K562 (cell line): ENCODE results near the gene FBXW11. TPM values are rescaled to one million over a fixed set of nuclear protein-coding genes. Genes with fewer than 3 reads are reported as not detected.

Experiments
- ATAC-seq: fragments of 200-7000 bp; cut with Tn5 transposase; 3 replicates; pipeline ENCODE4 v1.9.1; 2020; ENCODE audit warnings: moderate library complexity
- BruUV-seq: library from RNA; stranded (reverse); fragments of 400-500 nt; replicated peaks from 2 replicates; lab custom pipeline; 2021; lab: Mats Ljungman, UMichigan
- CTCF ChIA-PET: fragments of 300-600 bp; formaldehyde crosslinking; extraction: SDS; loops from one replicate; lab custom pipeline; 2021; ENCODE audit warnings: low intra/inter-chr PET ratio; lab: Yijun Ruan, JAX
- POLR2A ChIA-PET: fragments of 300-600, 350-650 bp; sonication (Branson Sonifier 250); formaldehyde crosslinking; extraction: SDS; loops from one replicate; lab custom pipeline; 2021; ENCODE audit warnings: antibody characterized with exemption, inconsistent platforms; lab: Yijun Ruan, JAX
- DNase-seq, 4 experiments: peaks; one replicate each; pipeline versions ENCODE4 v3.0.0 to v3.0.0-alpha.2; 2011 to 2018; ENCODE audit warnings: low spot score in 3 of 4, mixed read lengths in 3 of 4; ENCODE audit errors: extremely low read depth in 1 of 4
- FAIRE-seq: peaks from 2 replicates; lab custom pipeline; 2011; peaks lifted over from hg19 to GRCh38; lab: Jason Lieb, UNC
- H2AFZ ChIP-seq: 2 replicates; pipeline ENCODE4 v1.6.0; 2011; ENCODE audit warnings: low read depth, low read length, control low read depth, inconsistent platforms
- H3K27ac ChIP-seq: fragments of 200-600 bp; 3 replicates; pipeline ENCODE4 v1.8.0; 2011; ENCODE audit warnings: low read depth, mild to moderate bottlenecking, control low read depth, inconsistent platforms, low read length, moderate library complexity, mixed read lengths; ENCODE audit errors: extremely low read depth
- H3K27me3 ChIP-seq, 2 experiments: fragments of 300-600 bp in 1 of 2; 2 replicates in 1 of 2; 3 replicates in 1 of 2; pipeline versions ENCODE4 v1.6.0 to v1.8.0; 2011; ENCODE audit warnings: inconsistent platforms in 2 of 2, low read length in 2 of 2, mild to moderate bottlenecking in 1 of 2, mixed read lengths in 1 of 2, moderate library complexity in 1 of 2; ENCODE audit not compliant: control insufficient read depth in 2 of 2, insufficient read depth in 2 of 2
- H3K36me3 ChIP-seq: fragments of 300-600 bp; 3 replicates; pipeline ENCODE4 v1.8.0; 2011; ENCODE audit warnings: mild to moderate bottlenecking, low read length, inconsistent platforms; ENCODE audit not compliant: control insufficient read depth, insufficient read depth
- H3K4me1 ChIP-seq, 2 experiments: fragments of 200-600 bp in 1 of 2; replicated peaks in 1 of 2; 2 replicates in 1 of 2; 3 replicates in 1 of 2; pipeline versions ENCODE4 v1.5.1 to v1.8.0; 2011; ENCODE audit warnings: inconsistent platforms in 2 of 2, low read length in 2 of 2, mild to moderate bottlenecking in 1 of 2, mixed read lengths in 1 of 2, moderate library complexity in 1 of 2; ENCODE audit not compliant: control insufficient read depth in 2 of 2, insufficient read depth in 2 of 2
- H3K4me2 ChIP-seq: 2 replicates; pipeline ENCODE4 v1.6.1; 2011; ENCODE audit warnings: low read length, control low read depth, inconsistent platforms, mixed read lengths; ENCODE audit not compliant: insufficient read depth
- H3K4me3 ChIP-seq: fragments of 200-600 bp; sonication (generic), shearing (Covaris generic); 2 replicates; pipeline ENCODE4 v1.5.1; 2016; ENCODE audit warnings: control low read depth, inconsistent platforms
- H3K79me2 ChIP-seq: fragments of 200-600 bp; 3 replicates; pipeline ENCODE4 v1.8.0; 2011; ENCODE audit warnings: low read length, inconsistent platforms; ENCODE audit not compliant: control insufficient read depth, insufficient read depth
- H3K9ac ChIP-seq, 2 experiments: 2 replicates each; pipeline versions ENCODE4 v1.6.0 to v1.6.1; 2011; ENCODE audit warnings: low read depth in 2 of 2, low read length in 2 of 2, control low read depth in 1 of 2, inconsistent platforms in 1 of 2, mild to moderate bottlenecking in 1 of 2, mixed read lengths in 1 of 2; ENCODE audit not compliant: insufficient read depth in 1 of 2
- H3K9me1 ChIP-seq: one replicate; pipeline ENCODE4 v1.6.0; 2011; ENCODE audit warnings: inconsistent platforms, mild to moderate bottlenecking, low read length, moderate library complexity; ENCODE audit not compliant: control insufficient read depth, insufficient read depth
- H3K9me3 ChIP-seq: replicated peaks from 2 replicates; pipeline ENCODE4 v1.5.1; 2011; ENCODE audit warnings: low read depth, low read length, inconsistent platforms; ENCODE audit not compliant: control insufficient read depth, insufficient read depth
- H4K20me1 ChIP-seq: replicated peaks from 2 replicates; pipeline ENCODE4 v1.6.1; 2011; ENCODE audit warnings: low read length, inconsistent platforms, mixed read lengths; ENCODE audit not compliant: control insufficient read depth, insufficient read depth
- BDP1 ChIP-seq: IDR thresholded peaks from 3 replicates; pipeline ENCODE4 v1.6.1; 2011; ENCODE audit not compliant: insufficient read length, insufficient read depth
- CGGBP1 ChIP-seq: fragments of 250-450 bp; sonication (Bioruptor Pico); IDR thresholded peaks from 2 replicates; pipeline ENCODE4 v1.9.0; 2021; ENCODE audit warnings: mild to moderate bottlenecking
- CLOCK ChIP-seq: fragments of 250-450 bp; sonication (Bioruptor Pico); IDR thresholded peaks from 2 replicates; pipeline ENCODE4 v1.4.0; 2020; ENCODE audit warnings: mild to moderate bottlenecking, moderate library complexity, borderline replicate concordance
- ETV6 ChIP-seq, 3 experiments: fragments of 150-350 bp in 1 of 3; sonication (generic) in 1 of 3; formaldehyde crosslinking in 1 of 3; IDR thresholded peaks; 2 replicates each; pipeline versions ENCODE4 v1.6.1 to v1.8.0; 2014 to 2022; ENCODE audit warnings: borderline replicate concordance in 2 of 3, low read depth in 2 of 3, antibody characterized with exemption in 1 of 3, low read length in 1 of 3, mild to moderate bottlenecking in 1 of 3, missing genetic modification reagents in 1 of 3
- GTF2B ChIP-seq: IDR thresholded peaks from 2 replicates; pipeline ENCODE4 v1.6.1; 2011; ENCODE audit not compliant: insufficient read length; ENCODE audit errors: extremely low read depth
- HEY1 ChIP-seq: fragments of 250-450 bp; sonication (Bioruptor Pico); IDR thresholded peaks from 2 replicates; pipeline ENCODE4 v1.5.0; 2020; ENCODE audit warnings: mild to moderate bottlenecking, moderate library complexity, borderline replicate concordance
- HSF4 ChIP-seq: fragments of 250-450 bp; sonication (Bioruptor Pico); IDR thresholded peaks from 2 replicates; pipeline ENCODE4 v2.1.2; 2022; ENCODE audit warnings: mild to moderate bottlenecking, moderate library complexity, borderline replicate concordance
- KAT2B ChIP-seq: IDR thresholded peaks from one replicate; pipeline ENCODE4 v1.6.1; 2012; ENCODE audit warnings: low read depth, mild to moderate bottlenecking, control low read depth, inconsistent platforms, low read length, moderate library complexity
- POLR2A ChIP-seq: fragments of 450-650 bp; conservative IDR thresholded peaks from 2 replicates; pipeline ENCODE4 v1.6.1; 2016
- THRAP3 ChIP-seq: fragments of 450-650 bp; IDR thresholded peaks from 2 replicates; pipeline ENCODE4 v1.6.1; 2016; ENCODE audit warnings: mild to moderate bottlenecking, inconsistent platforms, borderline replicate concordance
- ZNF165 ChIP-seq: fragments of 250-450 bp; sonication (Bioruptor Pico); IDR thresholded peaks from 2 replicates; pipeline ENCODE4 v1.4.0; 2020; ENCODE audit warnings: borderline replicate concordance
- ZNF57 ChIP-seq: fragments of 450-650 bp; formaldehyde crosslinking; IDR thresholded peaks from 2 replicates; pipeline ENCODE4 v1.4.0; 2020; ENCODE audit warnings: mild to moderate bottlenecking, moderate library complexity
- ZNF76 ChIP-seq: fragments of 250-450 bp; sonication (Bioruptor Pico); IDR thresholded peaks from 2 replicates; pipeline ENCODE4 v1.4.0; 2020; ENCODE audit warnings: mild to moderate bottlenecking, moderate library complexity, borderline replicate concordance
- WGBS: fragments of 100-300 bp; shearing (Covaris generic); methylation state at CpG from one replicate; pipeline ENCODE4 v1.1.6; 2016; ENCODE audit warnings: low coverage, mixed read lengths; ENCODE audit not compliant: insufficient coverage; ENCODE audit errors: missing lambda C conversion rate; 5-methylcytosine and 5-hydroxymethylcytosine counted together
- in situ Hi-C: fragments of 300-500 bp; cut with MboI; formaldehyde crosslinking; loops from 4 replicates; pipeline ENCODE4 v1.15.0; 2018; ENCODE audit warnings: inconsistent platforms, mixed read lengths
- intact Hi-C: fragments of 100-400 bp; cut with micrococcal nuclease; formaldehyde crosslinking; loops from 2 replicates; pipeline ENCODE4 v1.14.2; 2022
- polyA plus RNA-seq, 8 experiments: library from polyadenylated mRNA; depleted of rRNA in 4 of 8; stranded (reverse) in 5 of 8; unstranded in 3 of 8; fragments of >200 nt; fragmentation: Nextera tagmentation in 2 of 8; fragmentation: Illumina TruSeq in 1 of 8; extraction: Ambion mirVana in 2 of 8; extraction: Trizol in 1 of 8; gene quantifications; 2 replicates each; pipeline versions ENCODE4 v1.2.1 to v1.2.3, GENCODE V29; 2011 to 2014; ENCODE audit warnings: inconsistent platforms in 1 of 8, missing spikeins in 1 of 8
- total RNA-seq, 7 experiments: library from RNA; depleted of rRNA in 6 of 7; stranded (reverse); fragments of >200 nt in 6 of 7; fragmentation: Illumina TruSeq in 2 of 7; extraction: Trizol in 2 of 7; gene quantifications; 2 replicates each; pipeline versions ENCODE4 v1.2.1 to v1.2.3, GENCODE V29; 2011 to 2021; ENCODE audit warnings: low replicate concordance in 1 of 7

Gene FBXW11
- total and polyA plus RNA-seq, 9 of the 15 experiments (the other 6 are each of a cell fraction or from before 2014, with no cell fraction given): 3.0 to 28.6 (median 23.6) TPM

GRCh38 chr5:171820561-171820960, 185.9 kb downstream of the FBXW11 start:
- no peaks in the 10 kb centered on the region for H3K4me1 ChIP-seq
- H3K4me2 ChIP-seq: no peak overlapping the region
- no peak overlapping the region for H3K4me3 ChIP-seq
- WGBS: under 1% methylated on average over 11 of the region's 11 CpGs
- BruUV-seq: no TSS peak
- no peaks in the 10 kb centered on the region for H3K36me3 ChIP-seq
- H3K9me3 ChIP-seq: no peaks in the 10 kb centered on the region
- no peaks in the 10 kb centered on the region; the same call in 1 of the 2 replicates for H4K20me1 ChIP-seq
- TF ChIP-seq ZNF76 (CRISPR knock-in tag) (no peak), GTF2B (no peak), HEY1 (CRISPR knock-in tag) (no peak), CLOCK (CRISPR knock-in tag) (no peak), ZNF57 (CRISPR knock-in tag) (no peak), BDP1 (no peak), POLR2A (no peak), HSF4 (no peak), ZNF165 (no peak), CGGBP1 (CRISPR knock-in tag) (no peak), KAT2B (no peak), THRAP3 (no peak), ETV6 (IDR thresholded peaks at IDR 0.05; ENCODE audit: borderline replicate concordance in 1 of 2, low read depth in 2 of 2, low read length in 1 of 2) (no peak), ETV6 (CRISPR knock-in tag; IDR thresholded peaks at IDR 0.05; ENCODE audit: borderline replicate concordance) (no peak)
- peaks cover 3 to 47% of the 10 kb centered on the region in 2 experiments; a peak in 4 of 5 replicates for H3K27me3 ChIP-seq
- FAIRE-seq (no peak), ATAC-seq (no peak), DNase-seq (no peak)
- CTCF ChIA-PET: no interaction called here
- POLR2A ChIA-PET: interaction anchor here (3.4 kb wide), 1 partner anchor 21 kb away, joined by 11 read pairs; no protein-coding TSS in a partner anchor
- H3K9ac ChIP-seq: no peak overlapping the region
- H3K9me1 ChIP-seq: peaks cover 3% of the 10 kb centered on the region
- H3K79me2 ChIP-seq: no peaks in the 10 kb centered on the region
- in situ Hi-C loops (no loop called here), intact Hi-C loops (no loop called here)
- no peak overlapping the region for H3K27ac ChIP-seq
- no peak overlapping the region for H2AFZ ChIP-seq
